ENCODE data around the gene ZNF341. TPM values are rescaled to one million over a fixed set of nuclear protein-coding genes. Genes with fewer than 3 reads are reported as not detected.
A peak's percentile ranks its signal among the peaks of the same experiment; 100 is the strongest.

The ZNF341 gene
- total RNA-seq, 1 donor from 2014 or later = 3.3 TPM

GRCh38 chr20:33719277-33719988 is 12.4 kb upstream of the ZNF341 start:
- Mint-ChIP-seq H3K36me3 (ENCODE audit: unreplicated experiment) (peaks cover 4% of the 10 kb centered on the region), H3K27ac (ENCODE audit: unreplicated experiment) (peak overlapping the region; percentile 93), H3K4me1 (ENCODE audit: low read depth, unreplicated experiment) (peaks cover 5% of the 10 kb centered on the region), H3K4me3 (ENCODE audit: unreplicated experiment) (peak overlapping the region; percentile 84), H3K27me3 (ENCODE audit: unreplicated experiment) (peaks cover 9% of the 10 kb centered on the region), H3K9me3 (ENCODE audit: unreplicated experiment) (peaks cover 10% of the 10 kb centered on the region)
- DNase-seq = no peak
- no peak for TF ChIP-seq CTCF (IDR thresholded peaks at IDR 0.05; ENCODE audit: partially characterized antibody, unreplicated experiment)

- peak; percentile 87 for DNase-seq
- peaks cover 4% of the 10 kb centered on the region for H3K36me3 Mint-ChIP-seq (ENCODE audit: unreplicated experiment)
- peaks cover 5% of the 10 kb centered on the region for H3K4me1 Mint-ChIP-seq (ENCODE audit: low read depth, unreplicated experiment)
- peaks cover 9% of the 10 kb centered on the region for H3K27me3 Mint-ChIP-seq (ENCODE audit: unreplicated experiment)
- no peak for TF ChIP-seq CTCF (IDR thresholded peaks at IDR 0.05; ENCODE audit: partially characterized antibody, unreplicated experiment)
- peaks cover 10% of the 10 kb centered on the region for H3K9me3 Mint-ChIP-seq (ENCODE audit: unreplicated experiment)
- peak within 1 kb of the TSS; percentile 84 for H3K4me3 Mint-ChIP-seq (ENCODE audit: unreplicated experiment)
- H3K27ac Mint-ChIP-seq (ENCODE audit: unreplicated experiment) = peak within 1 kb of the TSS; percentile 93
These were observed 11.6 kb upstream of the ZNF341 start, which contains the start of gene PXMP4 for GRCh38 chr20:33719989-33720709. PXMP4 (minus strand) TSS chr20:33720310; CDS start chr20:33720207, 103 bp downstream.

GRCh38 chr20:33721391-33722140 is 10.2 kb upstream of the ZNF341 start:
- Mint-ChIP-seq H3K27me3 (ENCODE audit: unreplicated experiment) (peaks cover 7% of the 10 kb centered on the region), H3K4me1 (ENCODE audit: low read depth, unreplicated experiment) (peaks cover 5% of the 10 kb centered on the region), H3K27ac (ENCODE audit: unreplicated experiment) (peak overlapping the region; percentile 22), H3K4me3 (ENCODE audit: unreplicated experiment) (peak overlapping the region; percentile 34), H3K36me3 (ENCODE audit: unreplicated experiment) (peaks cover 4% of the 10 kb centered on the region), H3K9me3 (ENCODE audit: unreplicated experiment) (peaks cover 10% of the 10 kb centered on the region)
- no peak for TF ChIP-seq CTCF (IDR thresholded peaks at IDR 0.05; ENCODE audit: partially characterized antibody, unreplicated experiment)
- DNase-seq = no peak

GRCh38 chr20:33724439-33725094 is 7.2 kb upstream of the ZNF341 start:
- peaks cover 5% of the 10 kb centered on the region for H3K4me1 Mint-ChIP-seq (ENCODE audit: low read depth, unreplicated experiment)
- H3K4me3 Mint-ChIP-seq (ENCODE audit: unreplicated experiment) = no peak overlapping the region
- peaks cover 8% of the 10 kb centered on the region for H3K27me3 Mint-ChIP-seq (ENCODE audit: unreplicated experiment)
- H3K36me3 Mint-ChIP-seq (ENCODE audit: unreplicated experiment) = peaks cover 4% of the 10 kb centered on the region
- peaks cover 8% of the 10 kb centered on the region for H3K9me3 Mint-ChIP-seq (ENCODE audit: unreplicated experiment)
- no peak for DNase-seq
- TF ChIP-seq CTCF (IDR thresholded peaks at IDR 0.05; ENCODE audit: partially characterized antibody, unreplicated experiment) = no peak
- H3K27ac Mint-ChIP-seq (ENCODE audit: unreplicated experiment) = no peak overlapping the region
